Fibroblast of the aortic adventitia (primary cell): Measurements from ENCODE around the gene RPRD1B. TPM values are rescaled to one million over a fixed set of nuclear protein-coding genes. Genes with fewer than 3 reads are reported as not detected.

Source experiments
- DNase-seq: peaks from one replicate; pipeline ENCODE4 v3.0.0-alpha.2; 2010; ENCODE audit warnings: low read depth
- H3K4me3 ChIP-seq: 2 replicates; pipeline ENCODE4 v1.5.1; 2011; ENCODE audit warnings: low read depth, mild to moderate bottlenecking, control low read depth, low read length, moderate library complexity
- total RNA-seq: library from RNA; depleted of rRNA; stranded (reverse); fragments of >200 nt; gene quantifications from 2 replicates; pipeline ENCODE4 v1.2.3, GENCODE V29; 2012; ENCODE audit warnings: low replicate concordance
- TF ChIP-seq, protein P1 (sequence below): IDR thresholded peaks from 2 replicates; pipeline ENCODE4 v1.5.1; 2011; ENCODE audit warnings: mild to moderate bottlenecking, low read length, control low read depth, inconsistent platforms; ENCODE audit not compliant: insufficient read depth

RPRD1B gene
- total RNA-seq, 1 donor = 19.5 TPM

DNA sequence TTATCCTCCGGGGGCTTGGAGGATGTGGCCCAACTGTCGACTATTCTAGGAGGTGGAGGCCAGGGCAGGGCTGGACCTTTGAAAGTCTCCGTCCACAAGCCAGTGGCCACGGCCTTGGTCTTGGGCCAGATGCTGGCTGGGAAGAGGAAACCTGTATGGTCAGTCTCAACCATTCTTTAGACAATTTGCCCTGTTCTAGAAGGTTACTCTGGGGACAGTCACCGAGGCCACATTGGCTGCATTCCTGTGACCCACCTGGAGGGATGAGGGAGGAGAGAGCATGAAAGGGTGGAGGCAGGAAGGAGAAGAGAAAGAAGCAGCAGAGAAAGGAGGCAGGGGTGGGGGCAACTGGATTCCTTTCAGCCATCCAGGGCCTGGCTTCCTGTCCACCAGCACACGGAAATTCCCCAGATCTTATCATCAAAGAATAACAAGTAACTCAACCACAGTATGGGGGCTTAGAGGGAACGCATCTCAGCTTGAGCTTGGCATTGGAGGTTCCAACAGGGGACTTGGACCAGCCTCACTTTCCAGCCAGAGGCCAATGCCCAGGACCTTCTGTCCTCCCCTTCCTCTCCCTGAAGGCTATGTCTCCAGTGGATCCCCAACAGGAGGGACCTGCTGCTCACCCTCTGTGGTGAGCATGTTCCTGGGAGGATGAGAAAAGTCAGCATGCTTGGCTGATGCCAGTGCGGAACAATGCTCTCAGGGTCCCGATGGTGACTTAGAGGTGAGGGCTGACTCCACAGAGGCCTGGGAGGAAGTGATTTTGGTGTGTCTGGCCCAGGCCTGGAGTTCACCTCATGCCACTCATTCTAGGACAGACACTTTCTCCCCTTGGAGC is 101.1 kb downstream of the RPRD1B start:
- TF ChIP-seq, protein P1, sequence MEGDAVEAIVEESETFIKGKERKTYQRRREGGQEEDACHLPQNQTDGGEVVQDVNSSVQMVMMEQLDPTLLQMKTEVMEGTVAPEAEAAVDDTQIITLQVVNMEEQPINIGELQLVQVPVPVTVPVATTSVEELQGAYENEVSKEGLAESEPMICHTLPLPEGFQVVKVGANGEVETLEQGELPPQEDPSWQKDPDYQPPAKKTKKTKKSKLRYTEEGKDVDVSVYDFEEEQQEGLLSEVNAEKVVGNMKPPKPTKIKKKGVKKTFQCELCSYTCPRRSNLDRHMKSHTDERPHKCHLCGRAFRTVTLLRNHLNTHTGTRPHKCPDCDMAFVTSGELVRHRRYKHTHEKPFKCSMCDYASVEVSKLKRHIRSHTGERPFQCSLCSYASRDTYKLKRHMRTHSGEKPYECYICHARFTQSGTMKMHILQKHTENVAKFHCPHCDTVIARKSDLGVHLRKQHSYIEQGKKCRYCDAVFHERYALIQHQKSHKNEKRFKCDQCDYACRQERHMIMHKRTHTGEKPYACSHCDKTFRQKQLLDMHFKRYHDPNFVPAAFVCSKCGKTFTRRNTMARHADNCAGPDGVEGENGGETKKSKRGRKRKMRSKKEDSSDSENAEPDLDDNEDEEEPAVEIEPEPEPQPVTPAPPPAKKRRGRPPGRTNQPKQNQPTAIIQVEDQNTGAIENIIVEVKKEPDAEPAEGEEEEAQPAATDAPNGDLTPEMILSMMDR = no peak
- DNase-seq = peak; percentile 72
- no peak overlapping the region for H3K4me3 ChIP-seq

DNA sequence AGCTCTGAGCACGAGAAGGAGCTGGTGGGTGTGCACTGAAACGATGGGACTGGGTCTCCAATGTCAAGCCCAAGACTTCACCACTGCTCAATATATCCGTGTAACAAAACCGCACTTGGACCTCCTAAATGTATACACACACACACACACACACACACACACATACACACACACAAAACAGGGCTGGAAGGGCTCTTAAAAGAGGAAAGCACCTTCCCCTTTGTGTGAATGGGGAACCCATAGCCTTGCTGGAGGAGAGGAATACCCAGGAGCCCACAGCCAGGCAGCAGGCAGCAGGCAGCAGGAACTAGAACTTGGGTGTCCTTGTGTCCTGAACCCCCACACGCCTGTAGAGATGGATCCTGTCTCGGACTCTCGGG is 101.7 kb downstream of the RPRD1B start:
- DNase-seq = peak; percentile 25
- TF ChIP-seq, protein P1 = no peak
- H3K4me3 ChIP-seq = no peak overlapping the region

DNA sequence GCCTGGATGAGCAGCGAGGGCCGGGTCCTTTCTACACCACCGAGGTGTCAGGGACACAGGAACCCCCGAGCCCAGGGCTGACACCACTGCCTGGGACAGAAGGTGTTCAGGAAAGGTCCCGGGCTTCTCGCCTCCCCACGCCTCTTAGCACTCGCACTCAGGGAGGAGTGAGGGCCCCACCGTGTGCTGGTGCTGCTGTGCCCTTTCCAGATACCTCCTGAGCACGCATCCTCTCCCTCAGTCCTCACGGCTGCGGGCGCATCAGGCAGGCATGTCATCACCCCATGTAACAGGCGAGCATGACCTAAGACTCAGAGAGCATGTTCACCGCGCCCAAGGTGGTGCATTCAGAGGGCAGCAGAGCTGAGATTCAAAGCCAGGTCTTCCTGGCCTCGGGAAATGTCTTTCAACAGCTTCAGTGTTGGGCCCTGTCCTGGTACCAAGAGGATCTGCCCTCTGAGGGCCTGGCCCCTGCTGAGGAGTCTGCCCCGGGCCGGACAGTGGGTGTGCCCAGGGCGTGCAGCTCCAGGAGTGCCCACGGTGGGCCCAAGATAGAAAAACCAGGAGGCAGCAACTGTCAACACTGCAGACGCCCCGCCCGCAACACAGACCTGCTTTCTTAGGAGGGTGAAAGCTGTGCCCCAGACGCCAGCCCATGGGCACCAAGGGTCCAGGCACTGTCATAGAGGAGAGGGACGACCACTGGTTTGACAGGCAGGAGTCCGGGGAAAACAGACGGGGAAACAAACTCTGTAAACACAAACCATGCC is 102.3 kb downstream of the RPRD1B start:
- no peak for DNase-seq
- TF ChIP-seq, protein P1 = no peak

DNA sequence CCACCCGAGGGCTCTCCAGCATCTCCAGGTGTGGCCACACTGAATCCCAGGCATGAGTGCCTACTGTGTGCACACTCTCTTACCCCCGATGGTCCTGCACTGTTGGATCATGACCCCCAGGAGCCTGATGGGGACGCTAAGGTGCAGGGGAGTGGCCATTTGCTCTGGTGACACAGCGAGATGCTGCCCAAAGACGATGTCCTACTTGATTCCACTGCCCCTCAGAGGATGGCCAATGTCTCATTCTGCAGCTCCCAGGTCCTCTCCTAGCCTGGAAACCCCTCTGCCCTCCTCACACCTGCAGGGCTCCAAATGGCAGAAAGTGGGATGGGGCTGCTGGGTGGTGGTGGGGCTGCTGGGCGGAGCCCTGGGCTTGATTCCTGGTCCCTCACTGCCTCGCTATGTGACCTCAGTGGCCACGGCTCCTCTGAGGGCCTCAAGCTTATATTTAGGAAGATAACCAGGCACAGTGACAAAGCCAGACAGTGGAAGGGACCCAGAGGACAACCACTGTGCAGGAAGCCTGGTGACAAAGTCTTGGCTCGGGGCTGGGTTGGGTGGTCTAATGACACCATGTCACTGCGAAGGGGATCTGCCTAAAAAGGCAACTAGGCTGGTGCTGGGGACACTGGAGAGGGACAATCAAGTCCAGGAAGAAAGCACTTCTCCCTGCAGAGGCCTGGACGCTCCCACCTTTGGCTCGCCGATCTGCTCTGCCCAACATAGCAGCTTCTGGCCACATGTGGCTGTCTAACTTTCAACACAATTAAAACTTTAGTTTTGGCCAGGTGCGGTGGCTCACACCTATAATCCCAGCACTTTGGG is 103.1 kb downstream of the RPRD1B start:
- TF ChIP-seq, protein P1 = no peak
- no peak overlapping the region for H3K4me3 ChIP-seq
- no peak for DNase-seq

More for the DNA sequence above, 102.3 kb downstream of the RPRD1B start:
- H3K4me3 ChIP-seq = no peak overlapping the region

DNA sequence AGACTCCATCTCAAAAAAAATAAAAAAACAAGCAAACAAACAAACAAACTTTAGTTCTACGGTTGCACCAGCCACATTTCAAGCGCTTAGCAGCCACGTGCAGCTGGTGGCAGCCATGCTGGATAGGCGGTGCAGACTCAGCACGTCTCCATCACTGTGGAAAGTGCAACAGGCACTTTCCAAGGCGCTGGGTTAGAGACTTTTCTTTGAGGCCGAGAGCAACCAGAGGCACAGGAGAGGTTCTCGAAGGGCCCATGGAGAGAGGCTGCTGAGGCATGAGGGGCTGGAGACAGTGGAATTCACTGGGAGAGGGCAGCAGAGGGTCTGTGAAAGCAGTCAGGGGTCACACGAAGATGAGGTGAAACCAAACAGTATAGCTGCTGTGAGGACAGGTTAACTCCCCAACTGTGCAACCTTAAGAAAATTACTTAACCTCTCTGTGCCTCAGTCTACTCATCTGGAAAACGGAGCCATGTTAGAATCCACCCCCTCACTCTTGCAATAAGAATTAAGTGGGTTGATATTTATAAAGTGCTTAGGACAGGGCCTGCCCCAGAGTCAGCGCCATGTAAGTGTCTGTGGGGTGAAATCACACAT is 104.0 kb downstream of the RPRD1B start:
- H3K4me3 ChIP-seq = no peak overlapping the region
- DNase-seq = no peak
- TF ChIP-seq, protein P1 = no peak
